A673 (cell line): ENCODE results near the gene DAZL. TPM values are rescaled to one million over a fixed set of nuclear protein-coding genes. Genes with fewer than 3 reads are reported as not detected.

Experiments
- BruUV-seq: library from RNA; stranded (reverse); fragments of 400-500 nt; replicated peaks from 2 replicates; lab custom pipeline; 2021; lab: Mats Ljungman, UMichigan
- CTCF ChIA-PET: fragments of 300-600 bp; sonication (Branson Sonifier 250); formaldehyde crosslinking; loops from one replicate; lab custom pipeline; 2022; ENCODE audit warnings: antibody characterized with exemption; lab: Charles Lee
- POLR2A ChIA-PET: fragments of 300-600 bp; sonication (Branson Sonifier 250); formaldehyde crosslinking; loops from one replicate; lab custom pipeline; 2022; ENCODE audit warnings: antibody characterized with exemption; ENCODE audit not compliant: low non-redundant PET; lab: Charles Lee
- DNase-seq: peaks from one replicate; pipeline ENCODE4 v3.0.0-alpha.2; 2015; ENCODE audit warnings: low spot score
- H3K27ac ChIP-seq: fragments of 200-600 bp; sonication (generic); 2 replicates; pipeline ENCODE4 v1.5.1; 2016; ENCODE audit warnings: mixed run types, low read depth, mild to moderate bottlenecking, mixed read lengths, antibody characterized with exemption, low read length; ENCODE audit not compliant: poor library complexity, severe bottlenecking
- H3K27me3 ChIP-seq: fragments of 200-600 bp; sonication (generic); replicated peaks from 2 replicates; pipeline ENCODE4 v1.6.1; 2017; ENCODE audit warnings: mixed run types, low read depth, mild to moderate bottlenecking, mixed read lengths, antibody characterized with exemption, low read length; ENCODE audit not compliant: insufficient read depth, poor library complexity
- H3K36me3 ChIP-seq: fragments of 200-600 bp; sonication (generic); 2 replicates; pipeline ENCODE4 v1.6.1; 2016; ENCODE audit warnings: mixed run types, mild to moderate bottlenecking, mixed read lengths, antibody characterized with exemption, low read length; ENCODE audit not compliant: insufficient read depth, poor library complexity, severe bottlenecking
- H3K4me1 ChIP-seq: fragments of 200-600 bp; sonication (generic); 2 replicates; pipeline ENCODE4 v1.6.1; 2017; ENCODE audit warnings: mixed run types, mild to moderate bottlenecking, mixed read lengths, antibody characterized with exemption, low read length; ENCODE audit not compliant: insufficient read depth, poor library complexity, severe bottlenecking
- H3K4me3 ChIP-seq: fragments of 200-600 bp; sonication (generic); 2 replicates; pipeline ENCODE4 v1.5.1; 2016; ENCODE audit warnings: low read depth, mixed run types, mild to moderate bottlenecking, mixed read lengths, low read length; ENCODE audit not compliant: poor library complexity, severe bottlenecking
- H3K9me3 ChIP-seq: fragments of 200-600 bp; sonication (generic); 2 replicates; pipeline ENCODE4 v1.6.1; 2016; ENCODE audit warnings: mixed run types, low read depth, mild to moderate bottlenecking, mixed read lengths, antibody characterized with exemption, low read length; ENCODE audit not compliant: poor library complexity, severe bottlenecking
- CTCF ChIP-seq: fragments of 300-800, 200-600 bp; sonication (generic); conservative IDR thresholded peaks from 2 replicates; pipeline ENCODE4 v1.5.1; 2017; ENCODE audit warnings: low read depth, mild to moderate bottlenecking, antibody characterized with exemption, low read length, moderate library complexity, mixed read lengths
- EZH2 ChIP-seq: fragments of 200-600 bp; sonication (generic); IDR thresholded peaks from 2 replicates; pipeline ENCODE4 v1.6.1; 2017; ENCODE audit warnings: borderline replicate concordance, low read depth, mild to moderate bottlenecking, mixed read lengths, antibody characterized with exemption, low read length; ENCODE audit not compliant: poor library complexity, severe bottlenecking
- intact Hi-C: fragments of 100-400 bp; cut with micrococcal nuclease; formaldehyde crosslinking; loops from one replicate; pipeline ENCODE4 v1.10.0; 2022; ENCODE audit not compliant: unreplicated experiment
- total RNA-seq: library from RNA; stranded (reverse); gene quantifications from 2 replicates; pipeline ENCODE4 v1.2.3, GENCODE V29; 2021

DAZL gene
- total RNA-seq, 1 experiment from 2014 or later = not detected

- Histone ChIP-seq H3K27me3 (peaks cover 6% of the 10 kb centered on the region), H3K4me3 (no peak overlapping the region), H3K9me3 (no peaks in the 10 kb centered on the region), H3K4me1 (peaks cover 32% of the 10 kb centered on the region), H3K36me3 (no peaks in the 10 kb centered on the region), H3K27ac (no peak overlapping the region)
- no TSS peak for BruUV-seq
- TF ChIP-seq EZH2 = no peak
- no peak for TF ChIP-seq CTCF
- ChIA-PET POLR2A (no interaction called here), CTCF (interaction anchor here (0.6 to 0.8 kb wide), 2 partner anchors 39 to 246 kb away, joined by 4 read pairs; no protein-coding TSS in a partner anchor)
- no peak for DNase-seq
- intact Hi-C loops = no loop called here
Observed at GRCh38 chr3:16536996-16537395, 68.2 kb downstream of the DAZL start.

Other genes with a start within 250 kb of the DAZL start
- 0.60 and 1.2 TPM in 2 replicates for gene RFTN1, start 91.7 kb downstream of the DAZL start, total RNA-seq